Retinal pigment epithelial cell (primary cell): ENCODE data around the gene PFN3.

ENCODE experiments used
- DNase-seq: peaks from one replicate; pipeline ENCODE4 v3.0.0-alpha.2; 2010; ENCODE audit warnings: low read depth
- H3K4me3 ChIP-seq: 2 replicates; pipeline ENCODE4 v1.5.1; 2011; ENCODE audit warnings: mild to moderate bottlenecking, low read length, control low read depth, moderate library complexity
- TF ChIP-seq, protein P1 (sequence below): conservative IDR thresholded peaks from 2 replicates; pipeline ENCODE4 v1.5.1; 2011; ENCODE audit warnings: low read depth, low read length, control low read depth, inconsistent platforms

Gene PFN3

DNA sequence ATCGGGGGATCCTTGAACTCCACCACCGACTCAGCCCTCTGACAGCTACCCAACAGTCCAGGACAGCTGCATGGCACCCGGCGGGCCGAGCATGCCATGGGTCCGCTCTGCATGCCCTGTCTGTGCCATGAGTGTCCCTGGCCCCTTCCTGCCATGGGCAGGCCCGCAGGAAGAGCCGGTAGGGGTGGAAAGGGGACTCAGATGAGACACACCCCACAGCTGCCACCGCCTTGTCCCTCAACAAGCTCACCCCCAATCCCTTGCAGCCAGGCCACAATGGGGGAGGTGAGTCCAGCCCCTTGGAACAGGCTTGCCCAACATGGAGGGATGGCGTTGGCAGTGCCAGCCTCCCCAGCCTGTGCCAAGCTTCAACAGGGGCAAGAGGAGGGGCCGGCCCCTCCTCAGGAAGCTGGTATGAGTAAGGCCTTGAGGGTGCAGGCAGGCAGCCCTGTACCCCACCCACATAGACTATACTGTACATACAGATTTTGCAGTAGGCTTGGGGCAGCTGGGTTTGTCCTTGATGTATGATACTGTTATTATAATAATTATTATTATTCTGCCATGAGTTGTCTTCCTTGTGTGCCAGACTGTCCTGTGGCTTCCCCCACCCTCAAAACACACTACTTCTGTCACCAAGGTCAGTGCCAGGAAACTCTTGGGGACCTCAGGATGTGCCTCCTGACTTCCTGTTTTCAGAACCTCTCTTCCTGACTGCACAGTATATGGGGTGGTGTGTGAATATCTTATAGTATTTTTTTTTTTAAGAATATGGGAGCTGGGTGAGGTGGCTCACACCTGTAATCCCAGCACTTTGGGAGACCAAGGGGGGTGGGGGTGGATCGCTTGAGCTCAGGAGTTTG, 28.2 kb downstream of the PFN3 start:
- TF ChIP-seq, protein P1, sequence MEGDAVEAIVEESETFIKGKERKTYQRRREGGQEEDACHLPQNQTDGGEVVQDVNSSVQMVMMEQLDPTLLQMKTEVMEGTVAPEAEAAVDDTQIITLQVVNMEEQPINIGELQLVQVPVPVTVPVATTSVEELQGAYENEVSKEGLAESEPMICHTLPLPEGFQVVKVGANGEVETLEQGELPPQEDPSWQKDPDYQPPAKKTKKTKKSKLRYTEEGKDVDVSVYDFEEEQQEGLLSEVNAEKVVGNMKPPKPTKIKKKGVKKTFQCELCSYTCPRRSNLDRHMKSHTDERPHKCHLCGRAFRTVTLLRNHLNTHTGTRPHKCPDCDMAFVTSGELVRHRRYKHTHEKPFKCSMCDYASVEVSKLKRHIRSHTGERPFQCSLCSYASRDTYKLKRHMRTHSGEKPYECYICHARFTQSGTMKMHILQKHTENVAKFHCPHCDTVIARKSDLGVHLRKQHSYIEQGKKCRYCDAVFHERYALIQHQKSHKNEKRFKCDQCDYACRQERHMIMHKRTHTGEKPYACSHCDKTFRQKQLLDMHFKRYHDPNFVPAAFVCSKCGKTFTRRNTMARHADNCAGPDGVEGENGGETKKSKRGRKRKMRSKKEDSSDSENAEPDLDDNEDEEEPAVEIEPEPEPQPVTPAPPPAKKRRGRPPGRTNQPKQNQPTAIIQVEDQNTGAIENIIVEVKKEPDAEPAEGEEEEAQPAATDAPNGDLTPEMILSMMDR, result no peak
- H3K4me3 ChIP-seq, result no peak overlapping the region
- DNase-seq, result no peak

DNA sequence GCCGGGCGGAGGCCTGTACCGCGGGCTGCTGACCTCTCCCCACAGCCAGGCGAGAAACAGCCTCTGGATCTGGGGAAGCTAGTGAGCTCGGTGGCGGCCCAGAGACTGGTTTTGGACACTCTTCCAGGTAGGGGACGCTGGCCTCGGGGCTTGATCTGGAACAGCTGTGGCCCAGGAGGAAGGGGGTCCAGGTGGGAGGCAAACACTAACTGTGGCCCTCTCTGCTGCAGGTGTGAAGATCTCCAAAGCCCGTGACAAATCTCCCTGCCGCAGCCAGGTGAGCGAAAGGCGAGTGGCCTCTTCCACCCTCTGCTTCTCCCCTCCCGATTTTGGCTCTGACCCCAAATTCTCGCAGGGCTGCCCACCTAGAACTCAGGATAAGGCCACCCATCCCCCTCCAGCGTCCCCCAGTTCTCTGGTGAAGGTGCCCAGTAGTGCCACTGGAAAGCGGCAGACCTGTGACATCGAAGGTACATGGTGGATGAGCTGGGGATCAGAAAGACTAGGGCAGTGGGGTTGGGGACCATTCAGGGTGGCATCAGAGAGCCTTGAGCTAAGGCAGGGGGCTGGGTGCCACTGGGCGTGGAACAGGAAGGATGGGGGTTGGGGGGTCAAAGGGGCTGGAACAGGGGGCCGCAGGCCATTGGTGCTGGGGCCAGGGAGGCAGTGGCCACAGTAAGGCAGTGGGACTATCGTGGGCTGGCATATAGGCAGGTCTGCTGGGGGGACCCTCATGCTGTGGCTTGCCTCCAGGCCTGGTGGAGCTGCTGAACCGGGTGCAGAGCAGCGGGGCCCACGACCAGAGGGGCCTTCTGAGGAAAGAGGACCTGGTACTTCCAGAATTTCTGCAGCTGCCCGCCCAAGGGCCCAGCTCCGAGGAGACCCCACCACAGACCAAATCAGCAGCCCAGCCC, 29.1 kb downstream of the PFN3 start:
- TF ChIP-seq, protein P1, result no peak
- DNase-seq, result no peak
- H3K4me3 ChIP-seq, result peak overlapping the region; percentile 58

DNA sequence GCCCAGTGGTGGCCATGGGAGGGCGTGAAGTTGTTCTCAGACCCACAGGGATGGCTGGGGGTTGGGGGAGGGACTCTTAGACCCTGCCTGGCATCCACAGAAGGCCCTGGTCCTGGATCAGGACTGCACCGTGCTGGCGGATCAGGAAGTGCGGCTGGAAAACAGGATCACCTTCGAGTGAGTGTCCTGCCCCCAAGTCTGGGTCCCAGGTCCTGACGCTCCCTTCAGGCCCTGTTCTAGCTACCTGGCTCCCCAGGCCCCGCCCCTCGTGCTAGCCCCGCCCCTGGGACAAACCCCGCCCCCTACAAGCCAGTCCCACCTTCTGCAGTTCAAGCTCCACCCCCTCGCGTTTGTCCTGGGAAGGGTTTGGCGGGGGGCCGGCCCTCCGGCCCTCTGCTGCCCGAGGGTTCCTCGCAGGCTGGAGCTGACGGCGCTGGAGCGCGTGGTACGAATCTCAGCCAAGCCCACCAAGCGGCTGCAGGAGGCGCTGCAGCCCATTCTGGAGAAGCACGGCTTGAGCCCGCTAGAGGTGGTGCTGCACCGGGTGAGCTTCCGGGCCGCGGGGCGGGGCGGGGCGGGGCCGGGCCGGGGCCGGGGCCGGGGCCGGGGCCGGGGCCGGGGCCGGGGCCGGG, 29.9 kb downstream of the PFN3 start:
- peak; percentile 87 for DNase-seq
- H3K4me3 ChIP-seq, result peak overlapping the region; percentile 58
- TF ChIP-seq, protein P1, result peak; percentile 71

DNA sequence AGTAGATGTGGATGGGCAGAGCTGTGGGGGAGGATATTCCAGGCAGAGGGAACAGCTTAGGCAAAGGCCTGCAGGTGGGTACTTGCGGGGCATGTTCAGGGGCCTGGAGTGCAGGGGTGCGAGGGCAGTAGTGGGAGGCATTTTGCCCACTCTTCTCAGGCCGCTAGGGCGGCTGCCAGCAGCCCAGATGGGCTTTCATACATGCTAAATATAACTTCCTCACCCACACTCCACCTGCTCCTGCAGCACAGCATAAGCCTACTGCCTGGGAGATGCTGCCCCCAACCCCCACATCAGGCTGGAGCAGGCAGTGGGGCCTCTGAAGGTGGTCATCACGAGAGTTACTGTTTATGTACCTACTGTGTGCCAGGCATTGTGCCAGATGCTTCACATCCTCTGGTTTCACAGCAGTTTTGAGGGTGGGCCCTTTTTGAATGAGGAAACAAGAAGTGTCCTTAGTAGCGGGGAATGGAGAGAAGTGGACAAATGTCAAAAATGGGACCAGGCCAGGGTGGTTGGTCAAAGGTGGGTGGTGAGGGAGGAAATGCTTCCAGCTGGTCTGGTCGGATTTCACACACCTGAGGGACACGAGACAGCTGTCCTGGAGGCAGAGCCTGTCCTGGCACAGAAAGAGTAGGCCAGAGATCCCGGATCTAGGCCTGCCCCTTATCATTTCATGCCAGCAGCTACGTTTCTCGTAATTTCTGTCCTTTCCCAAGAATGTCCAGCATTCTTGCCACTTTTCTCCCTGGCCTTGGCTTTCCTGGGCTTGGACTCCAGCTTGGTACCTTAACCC, 30.6 kb downstream of the PFN3 start:
- TF ChIP-seq, protein P1, result no peak
- no peak for DNase-seq
- H3K4me3 ChIP-seq, result no peak overlapping the region

DNA sequence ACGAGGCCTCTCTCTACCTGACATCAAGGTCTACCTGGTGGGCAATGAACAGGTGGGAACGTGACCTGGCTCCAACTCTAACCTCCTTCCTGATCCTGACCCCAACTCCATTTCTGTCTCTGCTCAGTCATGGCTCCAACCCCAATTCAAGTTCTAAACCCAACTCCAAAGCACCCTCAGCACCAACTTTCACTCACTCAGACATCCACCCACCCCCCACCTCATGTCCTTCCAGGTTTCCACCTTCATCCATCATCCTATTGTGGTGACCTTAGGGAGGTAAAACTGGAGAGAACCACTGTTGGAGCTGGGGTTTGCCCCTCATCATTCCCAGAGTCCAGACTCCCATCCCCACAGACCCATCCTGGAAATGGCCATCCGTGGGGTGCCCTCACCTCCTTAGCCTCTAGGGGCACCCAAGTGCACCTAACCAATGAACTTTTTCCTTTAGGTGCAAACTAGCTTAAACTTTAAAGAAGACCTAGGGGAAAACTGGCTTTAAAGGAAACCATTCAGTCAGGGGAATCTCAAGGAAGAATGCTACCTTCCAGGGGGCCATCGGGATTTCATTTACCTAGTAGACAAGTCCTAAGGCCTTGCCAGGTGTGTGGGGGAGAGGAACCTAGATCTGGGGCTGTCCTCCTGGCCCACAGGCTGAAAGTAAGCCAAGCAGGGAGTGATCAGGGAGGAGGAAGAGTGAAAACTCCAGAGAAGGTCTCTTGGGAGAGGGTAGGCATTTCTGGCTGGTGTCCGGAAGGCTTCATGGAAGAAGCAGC, 31.4 kb downstream of the PFN3 start:
- no peak for DNase-seq
- TF ChIP-seq, protein P1, result peak; percentile 80
- H3K4me3 ChIP-seq, result no peak overlapping the region
